GM12865 (cell line): ENCODE data around the gene B4GALT1.

Source experiments
- DNase-seq: peaks from one replicate; pipeline ENCODE4 v3.0.0; 2010; ENCODE audit warnings: low read depth
- H3K4me3 ChIP-seq: 2 replicates; pipeline ENCODE4 v1.5.1; 2011; ENCODE audit warnings: mild to moderate bottlenecking, low read depth, low read length, control low read depth
- TF ChIP-seq, protein P1 (sequence below): IDR thresholded peaks from 2 replicates; pipeline ENCODE4 v1.5.1; 2011; ENCODE audit warnings: low read length, control low read depth, low read depth, inconsistent platforms; ENCODE audit not compliant: insufficient read depth; ENCODE audit errors: missing control alignments

Gene B4GALT1

DNA sequence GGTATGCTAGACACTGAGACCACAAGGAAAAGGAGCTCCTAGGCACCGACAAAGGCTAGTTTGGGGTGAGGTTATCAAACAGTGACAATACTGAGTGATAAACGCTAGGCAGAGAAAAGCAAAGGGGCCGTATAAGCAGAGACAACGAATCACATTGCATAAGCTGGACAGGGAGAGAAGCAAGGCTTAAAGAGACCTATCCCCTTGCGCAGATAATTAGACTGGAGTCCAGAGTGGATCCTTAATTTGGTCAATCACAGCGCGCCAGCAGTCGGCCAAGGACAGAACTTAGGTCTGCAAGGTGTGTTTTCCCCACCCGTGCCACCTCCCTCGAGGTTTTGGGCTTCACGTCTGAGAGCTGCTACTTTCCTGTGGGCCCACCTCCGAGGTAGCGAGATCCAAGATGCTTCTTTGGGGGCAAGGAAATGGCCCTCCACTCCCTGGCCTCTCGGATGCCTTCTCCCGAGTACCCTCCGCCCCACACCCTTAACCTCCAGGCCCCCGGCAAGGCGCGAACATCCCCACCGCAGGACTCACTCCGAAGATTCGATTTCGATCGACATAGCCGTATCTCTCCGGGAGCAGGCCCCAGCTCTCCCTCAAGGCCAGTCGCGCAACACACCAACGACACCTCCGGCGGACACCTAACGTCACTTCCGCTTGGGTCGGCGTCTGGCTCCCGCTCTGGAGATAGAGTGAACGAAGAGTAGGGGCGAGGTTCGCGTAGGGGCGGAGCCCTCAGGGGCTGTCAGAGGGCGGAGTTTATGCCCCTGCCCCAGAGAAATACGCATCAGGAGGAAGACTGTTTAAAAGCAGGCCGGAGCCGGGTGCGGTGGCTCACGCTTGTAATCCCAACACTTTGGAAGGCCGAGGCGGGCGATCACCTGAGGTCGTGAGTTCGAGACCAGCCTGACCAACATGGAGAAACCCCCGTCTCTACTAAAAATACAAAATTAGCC, 90.8 kb downstream of the B4GALT1 start, which contains the start of gene SMU1:
SMU1 (minus strand) TSS at position 629 of the 959 bp plus-strand sequence; CDS start at position 563, 66 bp downstream.
- TF ChIP-seq, protein P1, sequence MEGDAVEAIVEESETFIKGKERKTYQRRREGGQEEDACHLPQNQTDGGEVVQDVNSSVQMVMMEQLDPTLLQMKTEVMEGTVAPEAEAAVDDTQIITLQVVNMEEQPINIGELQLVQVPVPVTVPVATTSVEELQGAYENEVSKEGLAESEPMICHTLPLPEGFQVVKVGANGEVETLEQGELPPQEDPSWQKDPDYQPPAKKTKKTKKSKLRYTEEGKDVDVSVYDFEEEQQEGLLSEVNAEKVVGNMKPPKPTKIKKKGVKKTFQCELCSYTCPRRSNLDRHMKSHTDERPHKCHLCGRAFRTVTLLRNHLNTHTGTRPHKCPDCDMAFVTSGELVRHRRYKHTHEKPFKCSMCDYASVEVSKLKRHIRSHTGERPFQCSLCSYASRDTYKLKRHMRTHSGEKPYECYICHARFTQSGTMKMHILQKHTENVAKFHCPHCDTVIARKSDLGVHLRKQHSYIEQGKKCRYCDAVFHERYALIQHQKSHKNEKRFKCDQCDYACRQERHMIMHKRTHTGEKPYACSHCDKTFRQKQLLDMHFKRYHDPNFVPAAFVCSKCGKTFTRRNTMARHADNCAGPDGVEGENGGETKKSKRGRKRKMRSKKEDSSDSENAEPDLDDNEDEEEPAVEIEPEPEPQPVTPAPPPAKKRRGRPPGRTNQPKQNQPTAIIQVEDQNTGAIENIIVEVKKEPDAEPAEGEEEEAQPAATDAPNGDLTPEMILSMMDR, result no peak
- H3K4me3 ChIP-seq, result peak within 1 kb of the TSS; percentile 73
- peak; percentile 97 for DNase-seq

DNA sequence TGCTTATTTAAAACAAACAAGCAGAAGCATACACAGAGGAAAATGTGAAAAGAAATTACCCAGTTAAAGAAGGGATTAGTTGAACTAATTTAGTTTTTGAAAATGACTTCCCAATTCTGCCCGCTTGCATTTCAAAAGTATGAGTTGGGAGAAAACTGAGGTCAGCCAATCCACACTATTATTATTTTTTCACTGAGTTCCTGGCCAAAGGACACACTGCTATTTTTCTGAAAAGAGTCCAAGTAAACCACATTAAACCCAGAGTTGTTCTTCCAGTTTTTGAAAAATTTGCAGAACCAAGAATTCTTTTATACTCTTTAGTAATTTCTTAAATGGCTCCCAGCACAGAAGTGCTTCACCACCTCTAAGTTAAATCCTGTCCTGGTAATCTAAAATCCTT, 98.1 kb downstream of the B4GALT1 start:
- TF ChIP-seq, protein P1, result no peak
- no peak overlapping the region for H3K4me3 ChIP-seq
- DNase-seq, result no peak

DNA sequence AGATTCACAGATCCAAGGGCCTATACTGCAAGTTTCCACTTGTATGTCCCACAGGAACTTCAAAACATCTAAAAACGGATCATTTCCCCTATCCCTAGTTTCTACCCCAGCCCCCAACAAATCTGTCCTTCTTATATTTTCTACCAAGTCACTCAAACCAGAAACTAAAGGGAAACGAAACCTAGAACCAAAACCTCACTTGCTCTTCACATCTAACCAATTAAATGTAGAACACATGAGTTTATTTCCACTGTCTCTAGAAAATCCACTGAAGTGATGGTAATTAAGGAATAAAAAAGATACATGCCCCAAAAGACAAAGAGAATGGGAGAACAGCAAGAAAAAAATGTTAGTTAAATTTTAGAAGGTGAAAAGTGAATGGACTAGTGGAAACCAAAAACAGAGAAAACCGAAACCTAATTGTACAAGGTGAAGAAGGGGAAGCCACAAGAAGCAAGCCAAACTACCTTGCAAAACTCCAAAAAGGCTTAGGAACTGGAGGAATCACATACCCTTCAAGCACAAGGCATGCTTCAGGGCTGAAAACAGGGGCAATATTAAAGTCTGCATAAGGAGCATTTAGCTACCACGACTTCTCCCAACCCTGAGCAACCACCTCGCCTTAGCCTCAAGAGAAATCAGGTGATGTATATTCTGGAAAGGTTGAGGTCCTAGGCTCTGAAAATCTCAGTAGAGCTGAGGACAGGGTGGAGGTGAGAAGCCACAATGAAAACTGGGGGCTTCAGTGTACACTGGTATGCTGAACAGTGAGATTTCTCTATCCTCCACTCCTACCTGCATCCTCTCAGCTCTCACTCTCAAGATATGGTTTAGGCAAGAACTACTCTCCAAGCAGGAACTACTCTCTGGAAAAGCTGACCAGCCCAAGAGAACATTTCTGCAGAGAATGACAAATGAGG, 101.7 kb downstream of the B4GALT1 start:
- H3K4me3 ChIP-seq, result peak overlapping the region; percentile 36
- peak; percentile 70 for DNase-seq
- TF ChIP-seq, protein P1, result no peak
